Endodermal cell (in vitro differentiated cells): ENCODE measurements around the gene GNPAT. TPM values are rescaled to one million over a fixed set of nuclear protein-coding genes. Genes with fewer than 3 reads are reported as not detected.

ENCODE experiments used
- DNase-seq: peaks from one replicate; pipeline ENCODE4 v3.0.0-alpha.2; 2017
- H3K27ac ChIP-seq: 2 replicates; pipeline ENCODE4 v1.5.1; 2013; ENCODE audit warnings: mild to moderate bottlenecking, low read depth, low read length, moderate library complexity
- H3K27me3 ChIP-seq: 2 replicates; pipeline ENCODE4 v1.6.1; 2013; ENCODE audit warnings: mild to moderate bottlenecking, low read length, moderate library complexity; ENCODE audit not compliant: insufficient read depth, control insufficient read depth, poor library complexity, severe bottlenecking
- H3K36me3 ChIP-seq: 2 replicates; pipeline ENCODE4 v1.7.0; 2013; ENCODE audit warnings: mild to moderate bottlenecking, low read length, moderate library complexity; ENCODE audit not compliant: control insufficient read depth, insufficient read depth
- H3K4me1 ChIP-seq: one replicate; pipeline ENCODE4 v1.7.0; 2013; ENCODE audit warnings: low read length; ENCODE audit not compliant: control insufficient read depth, insufficient read depth
- H3K4me3 ChIP-seq: 2 replicates; pipeline ENCODE4 v1.5.1; 2013; ENCODE audit warnings: mild to moderate bottlenecking, low read length, moderate library complexity
- H3K9ac ChIP-seq: 2 replicates; pipeline ENCODE4 v1.6.1; 2013; ENCODE audit warnings: mild to moderate bottlenecking, low read length, moderate library complexity; ENCODE audit not compliant: poor library complexity, severe bottlenecking; ENCODE audit errors: extremely low read depth
- H3K9me3 ChIP-seq: 2 replicates; pipeline ENCODE4 v1.6.1; 2013; ENCODE audit warnings: mild to moderate bottlenecking, low read length, moderate library complexity; ENCODE audit not compliant: control insufficient read depth
- H3K27ac Mint-ChIP-seq: 2 replicates; pipeline ENCODE4 v1.8.0; 2020; ENCODE audit warnings: mixed read lengths
- H3K27me3 Mint-ChIP-seq: 2 replicates; pipeline ENCODE4 v1.8.0; 2021; ENCODE audit warnings: mild to moderate bottlenecking, mixed read lengths; ENCODE audit not compliant: insufficient read depth
- H3K36me3 Mint-ChIP-seq: 2 replicates; pipeline ENCODE4 v1.8.0; 2020; ENCODE audit warnings: low read depth, mixed read lengths
- H3K4me1 Mint-ChIP-seq: 2 replicates; pipeline ENCODE4 v1.8.0; 2020; ENCODE audit warnings: mixed read lengths
- H3K4me3 Mint-ChIP-seq: 2 replicates; pipeline ENCODE4 v1.8.0; 2020; ENCODE audit warnings: mild to moderate bottlenecking, moderate library complexity, mixed read lengths
- H3K9me3 Mint-ChIP-seq: 2 replicates; pipeline ENCODE4 v1.8.0; 2020; ENCODE audit warnings: mild to moderate bottlenecking, mixed read lengths
- CTCF ChIP-seq: fragments of 200-600 bp; sonication (generic); conservative IDR thresholded peaks from 2 replicates; pipeline ENCODE4 v1.5.0; 2021; ENCODE audit warnings: antibody characterized with exemption, mild to moderate bottlenecking
- WGBS, 2 experiments: methylation state at CpG; one replicate each; pipeline versions ENCODE4 v1.1.5 to v1.1.7; 2013; ENCODE audit warnings: missing lambda C conversion rate in 2 of 2, mixed read lengths in 1 of 2; ENCODE audit not compliant: insufficient coverage in 1 of 2, insufficient read length in 1 of 2; 5-methylcytosine and 5-hydroxymethylcytosine counted together
- total RNA-seq, 2 donors: library from RNA; stranded (reverse); fragmentation: NEBNext Ultra II Directional in 1 of 2; extraction: Animal tissue kit (Norgen Biotek cat#: 25700) in 1 of 2; gene quantifications; 2 replicates in 1 of 2; 3 replicates in 1 of 2; pipeline ENCODE4 v1.2.1, GENCODE V29; 2021

Gene GNPAT
- total RNA-seq, 2 donors from 2014 or later, result 56.5 to 69.1 TPM

- Histone ChIP-seq H3K36me3 (peaks cover 29% of the 10 kb centered on the region), H3K9ac (no peak overlapping the region), H3K4me3 (no peak overlapping the region), H3K27me3 (no peaks in the 10 kb centered on the region), H3K9me3 (no peaks in the 10 kb centered on the region), H3K27ac (no peak overlapping the region), H3K4me1 (peaks cover 1% of the 10 kb centered on the region)
- H3K4me3 Mint-ChIP-seq, result no peak overlapping the region
- no peaks in the 10 kb centered on the region for H3K27me3 Mint-ChIP-seq
- H3K9me3 Mint-ChIP-seq, result no peaks in the 10 kb centered on the region
- 93 to 100% methylated on average over 1 of the region's 1 CpG for WGBS, 2 experiments
- DNase-seq, result no peak
- H3K4me1 Mint-ChIP-seq, result peaks cover 29% of the 10 kb centered on the region
- no peak for TF ChIP-seq CTCF
- peaks cover 22% of the 10 kb centered on the region for H3K36me3 Mint-ChIP-seq
- no peak overlapping the region for H3K27ac Mint-ChIP-seq
Measured at GRCh38 chr1:231238298-231238697, 2.7 kb upstream of the GNPAT start.

- H3K27me3 Mint-ChIP-seq, result no peaks in the 10 kb centered on the region
- Histone ChIP-seq H3K9ac (peak overlapping the region; percentile 77), H3K36me3 (peaks cover 28% of the 10 kb centered on the region), H3K27ac (no peak overlapping the region), H3K27me3 (no peaks in the 10 kb centered on the region), H3K9me3 (no peaks in the 10 kb centered on the region), H3K4me1 (no peaks in the 10 kb centered on the region), H3K4me3 (peak overlapping the region; percentile 99)
- H3K4me1 Mint-ChIP-seq, result peaks cover 17% of the 10 kb centered on the region
- TF ChIP-seq CTCF, result no peak
- no peak for DNase-seq
- H3K27ac Mint-ChIP-seq, result peak overlapping the region; percentile 93
- peaks cover 19% of the 10 kb centered on the region for H3K36me3 Mint-ChIP-seq
- H3K4me3 Mint-ChIP-seq, result peak overlapping the region; percentile 93
- WGBS, 2 experiments, result 6 to 7% methylated on average over 11 to 13 of the region's 13 CpGs
- H3K9me3 Mint-ChIP-seq, result no peaks in the 10 kb centered on the region
Measured at GRCh38 chr1:231240531-231240882, 505 bp upstream of the GNPAT start.

GRCh38 chr1:231241750-231242149 lies 738 bp downstream of the GNPAT start:
- H3K9me3 ChIP-seq, result no peaks in the 10 kb centered on the region
- no peak for TF ChIP-seq CTCF
- peak; percentile 62 for DNase-seq

More at GRCh38 chr1:231241750-231242149, 738 bp downstream of the GNPAT start:
- Histone ChIP-seq H3K4me1 (no peaks in the 10 kb centered on the region), H3K27ac (no peak overlapping the region), H3K27me3 (no peaks in the 10 kb centered on the region), H3K36me3 (peaks cover 16% of the 10 kb centered on the region), H3K9ac (peak overlapping the region; percentile 77), H3K4me3 (peak overlapping the region; percentile 99)
- Mint-ChIP-seq H3K9me3 (no peaks in the 10 kb centered on the region), H3K27ac (peak overlapping the region; percentile 93), H3K27me3 (no peaks in the 10 kb centered on the region), H3K4me1 (peaks cover 21% of the 10 kb centered on the region), H3K36me3 (peaks cover 19% of the 10 kb centered on the region), H3K4me3 (peak overlapping the region; percentile 93)
- 0 to 1% methylated on average over 4 to 10 of the region's 10 CpGs for WGBS, 2 experiments
